GM18951 (cell line): ENCODE measurements around the gene SMARCAL1.
A peak's percentile ranks its signal among the peaks of the same experiment; 100 is the strongest.

Experiments
- POLR2A ChIP-seq: IDR thresholded peaks from 4 replicates; pipeline ENCODE4 v1.6.1; 2011; ENCODE audit warnings: mild to moderate bottlenecking; ENCODE audit not compliant: insufficient read length, insufficient read depth; ENCODE audit errors: extremely low read depth
- in situ Hi-C: fragments of 300-500 bp; cut with MboI; formaldehyde crosslinking; loops from one replicate; pipeline ENCODE4 v1.12.0; 2022; ENCODE audit warnings: low sequenced_read_pairs, mixed read lengths, inconsistent platforms; ENCODE audit not compliant: unreplicated experiment

The SMARCAL1 gene

DNA sequence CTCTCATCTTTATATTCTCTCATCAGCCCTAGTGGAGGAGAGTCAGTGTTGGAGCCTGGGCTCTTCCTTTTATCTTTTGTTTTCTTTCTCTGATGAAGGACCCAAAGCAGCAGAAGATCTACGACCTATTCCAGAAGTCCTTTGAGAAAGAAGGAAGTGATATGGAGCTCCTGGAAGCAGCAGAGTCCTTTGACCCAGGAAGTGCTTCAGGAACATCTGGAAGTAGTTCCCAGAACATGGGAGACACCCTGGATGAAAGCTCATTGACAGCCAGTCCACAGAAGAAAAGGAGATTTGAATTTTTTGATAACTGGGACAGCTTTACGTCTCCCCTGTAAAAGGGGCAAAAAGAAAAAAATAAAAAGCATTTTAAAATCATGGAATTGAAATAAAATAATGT is 70.4 kb downstream of the SMARCAL1 start:
- TF ChIP-seq POLR2A, result no peak
- in situ Hi-C loops, result no loop called here

DNA sequence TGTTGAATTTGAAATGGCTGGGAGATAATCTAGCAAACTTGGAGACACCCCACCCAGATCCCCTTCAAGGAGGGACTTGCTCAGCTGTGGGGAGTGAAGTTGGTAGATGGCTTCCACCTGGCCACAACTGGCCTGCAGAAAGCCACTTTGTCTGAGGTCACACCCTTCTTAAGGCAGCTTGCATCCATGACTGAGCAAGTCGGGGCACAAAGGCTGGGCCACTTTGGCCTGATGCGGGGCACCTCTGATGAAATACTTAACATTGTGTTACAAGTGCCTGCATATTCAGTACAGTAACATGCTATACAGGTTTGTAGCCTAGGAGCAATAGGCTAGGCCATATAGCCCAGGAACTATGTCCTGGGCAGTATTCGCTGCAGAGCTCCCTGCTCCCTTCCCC is 73.0 kb downstream of the SMARCAL1 start:
- in situ Hi-C loops, result no loop called here
- TF ChIP-seq POLR2A, result no peak

DNA sequence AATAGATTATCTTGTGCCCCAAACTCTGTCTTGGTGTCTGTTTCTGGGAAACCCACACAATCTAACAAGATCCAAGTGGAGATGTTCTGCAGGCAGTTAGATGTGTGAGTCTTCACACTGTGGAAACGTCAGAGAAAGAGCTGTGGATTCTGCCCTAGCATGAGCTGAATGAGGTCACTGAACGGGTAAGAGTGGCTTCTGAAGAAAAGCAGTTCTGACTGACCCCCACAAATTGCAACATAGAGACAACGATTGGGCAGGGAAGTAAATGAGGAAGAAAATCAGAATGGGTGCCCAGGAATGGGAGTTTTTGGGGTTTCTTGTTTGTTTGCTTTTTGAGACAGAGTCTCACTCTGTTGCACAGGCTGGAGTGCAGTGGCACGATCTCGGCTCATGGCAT is 73.5 kb downstream of the SMARCAL1 start:
- in situ Hi-C loops, result no loop called here
- TF ChIP-seq POLR2A, result no peak

DNA sequence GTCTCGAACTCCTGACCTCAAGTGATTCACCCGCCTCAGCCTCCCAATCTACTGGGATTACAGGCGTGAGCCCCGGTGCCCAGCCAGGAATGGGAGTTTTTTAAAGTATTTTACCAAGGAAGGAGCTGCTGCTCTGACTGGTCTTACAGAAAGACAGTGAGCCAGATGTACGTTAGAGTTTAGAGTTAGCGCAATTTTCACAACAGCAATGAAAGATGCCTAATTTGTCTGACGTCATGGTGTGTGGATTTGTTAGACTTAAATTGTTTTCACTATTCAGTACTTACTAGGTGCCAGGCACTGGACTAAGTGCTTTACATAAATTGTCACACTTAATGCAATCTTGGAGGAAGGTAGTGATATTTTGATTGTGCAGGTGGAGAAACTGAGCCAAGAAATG is 74.0 kb downstream of the SMARCAL1 start:
- in situ Hi-C loops, result no loop called here
- TF ChIP-seq POLR2A, result no peak

DNA sequence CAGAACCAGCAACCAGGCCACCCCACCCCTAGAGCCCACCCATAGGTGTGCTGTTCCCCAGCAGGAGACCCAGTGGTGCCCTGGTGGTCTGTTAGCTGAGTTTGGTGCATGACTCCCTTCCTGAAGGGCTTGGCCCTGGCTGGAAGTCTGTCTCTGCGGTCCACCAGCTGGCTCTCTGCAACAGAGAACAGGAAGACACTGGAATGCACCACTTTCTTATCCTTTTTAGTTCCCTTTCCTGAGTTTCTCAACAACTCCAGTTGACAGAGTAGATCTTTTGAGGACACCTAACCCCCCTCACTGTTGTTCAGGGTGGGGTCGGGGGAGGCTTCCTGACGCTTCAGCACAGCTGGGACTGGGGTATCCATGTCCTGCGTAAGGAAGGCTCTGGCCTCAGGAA is 74.4 kb downstream of the SMARCAL1 start:
- in situ Hi-C loops, result no loop called here
- TF ChIP-seq POLR2A, result no peak

DNA sequence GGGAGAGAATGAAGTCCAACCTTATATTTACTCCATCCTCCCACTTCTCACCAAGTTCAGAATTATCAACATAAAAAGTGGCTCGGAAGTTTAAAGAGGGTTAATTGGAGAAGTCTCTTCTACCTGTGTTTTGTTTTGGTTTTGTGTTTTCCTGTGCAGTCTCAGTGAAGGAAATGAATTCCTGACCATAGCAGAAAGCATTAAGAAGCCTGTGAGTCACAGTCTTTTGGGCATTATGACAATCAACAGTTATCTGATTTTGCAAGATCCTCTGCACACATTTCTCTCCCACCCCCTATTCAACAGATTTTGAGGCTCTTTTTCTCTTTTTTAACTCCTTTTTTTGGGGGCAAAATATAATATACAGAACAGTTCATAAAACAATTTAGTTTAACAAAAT is 77.8 kb downstream of the SMARCAL1 start:
- in situ Hi-C loops, result no loop called here
- no peak for TF ChIP-seq POLR2A

DNA sequence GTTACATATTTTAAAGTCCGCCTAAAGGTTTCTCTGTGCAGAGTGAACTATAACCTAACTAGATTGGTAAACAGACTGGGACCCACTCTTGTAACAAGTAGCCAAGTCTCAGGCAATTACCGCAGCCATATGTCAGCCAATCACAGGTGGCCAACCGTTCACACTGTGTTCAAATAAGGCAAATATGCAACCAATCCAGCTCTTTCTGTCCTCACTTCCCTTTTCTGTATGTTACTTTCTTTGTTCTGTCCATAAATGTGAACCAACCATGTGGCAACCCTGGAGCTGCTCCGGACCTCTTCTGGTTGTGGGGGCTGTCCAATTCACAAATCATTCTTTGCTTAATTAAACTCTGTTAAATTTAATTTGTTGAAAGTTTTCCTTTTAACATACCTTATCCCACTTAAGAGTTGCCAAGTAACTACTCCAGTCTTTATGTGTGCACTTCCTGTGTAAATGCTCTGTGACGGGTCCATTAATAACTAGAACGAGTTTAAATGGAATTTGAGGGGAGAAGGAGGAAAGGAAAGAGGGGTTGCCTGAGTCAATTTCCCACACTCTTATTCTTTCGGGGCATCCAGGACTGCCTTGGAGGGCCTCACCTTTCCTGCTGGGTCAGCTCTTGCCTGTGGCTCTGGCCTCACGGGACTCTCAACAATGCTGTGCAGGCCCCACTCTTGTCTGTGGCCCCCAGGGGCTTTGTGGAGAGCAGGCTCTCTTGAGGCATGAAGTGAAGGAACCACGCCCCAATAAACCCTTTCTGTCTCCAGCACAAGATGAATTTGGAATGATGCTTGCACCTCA is 79.7 kb downstream of the SMARCAL1 start:
- peak; percentile 16 for TF ChIP-seq POLR2A
- in situ Hi-C loops, result no loop called here

DNA sequence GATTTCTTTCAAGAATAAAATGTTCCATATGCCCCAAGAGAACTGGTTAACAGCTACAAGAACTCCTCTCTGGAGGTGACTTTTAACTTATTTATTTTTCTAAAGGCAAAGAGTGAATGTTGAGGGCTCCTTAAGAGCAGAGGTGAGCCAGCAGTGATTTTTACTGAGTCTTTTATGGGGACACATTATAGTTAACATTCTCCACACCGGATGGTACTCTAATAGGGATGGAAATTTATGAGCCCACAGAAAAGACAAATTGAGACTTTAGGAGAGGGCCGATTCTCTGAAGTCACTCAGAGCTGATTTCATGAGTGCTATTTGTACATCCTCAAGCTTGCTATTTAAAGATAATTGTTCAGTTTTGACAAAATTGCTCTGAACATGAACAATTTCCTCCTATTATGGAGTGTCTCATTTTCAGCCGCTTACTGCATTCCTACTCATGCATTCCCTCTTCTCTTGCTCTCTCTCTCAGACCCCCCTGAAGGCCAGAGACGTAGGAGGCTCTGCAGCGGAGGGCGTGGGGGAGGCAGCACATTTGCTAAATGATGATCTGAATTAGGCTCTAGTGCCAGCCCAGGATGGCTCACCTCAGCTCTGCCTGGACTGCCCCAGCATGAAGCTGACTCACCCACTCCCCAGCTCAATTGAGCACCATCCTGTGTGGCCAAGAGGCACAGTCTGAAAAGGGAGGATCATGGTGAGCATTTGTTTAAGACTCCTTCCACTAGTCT is 80.5 kb downstream of the SMARCAL1 start:
- in situ Hi-C loops, result no loop called here

DNA sequence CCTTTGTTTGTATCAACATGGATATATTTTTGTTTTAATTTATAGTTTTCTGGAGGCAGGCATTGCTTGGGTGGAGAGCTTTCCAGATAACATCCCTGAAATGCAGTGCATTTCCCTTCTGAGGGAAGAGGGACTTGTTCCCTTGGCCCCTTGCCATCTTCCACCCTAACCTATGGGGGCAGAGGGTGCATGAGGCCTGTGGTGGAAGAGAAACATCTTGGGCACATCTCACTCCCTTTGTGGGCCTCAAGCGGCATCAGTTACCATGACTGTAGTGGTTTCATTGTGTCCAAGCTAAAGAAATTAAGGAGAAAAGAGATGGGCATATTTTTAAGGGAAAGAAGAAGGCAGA is 81.0 kb downstream of the SMARCAL1 start:
- no peak for TF ChIP-seq POLR2A
- in situ Hi-C loops, result no loop called here

More for the DNA sequence above, 80.5 kb downstream of the SMARCAL1 start:
- no peak for TF ChIP-seq POLR2A

DNA sequence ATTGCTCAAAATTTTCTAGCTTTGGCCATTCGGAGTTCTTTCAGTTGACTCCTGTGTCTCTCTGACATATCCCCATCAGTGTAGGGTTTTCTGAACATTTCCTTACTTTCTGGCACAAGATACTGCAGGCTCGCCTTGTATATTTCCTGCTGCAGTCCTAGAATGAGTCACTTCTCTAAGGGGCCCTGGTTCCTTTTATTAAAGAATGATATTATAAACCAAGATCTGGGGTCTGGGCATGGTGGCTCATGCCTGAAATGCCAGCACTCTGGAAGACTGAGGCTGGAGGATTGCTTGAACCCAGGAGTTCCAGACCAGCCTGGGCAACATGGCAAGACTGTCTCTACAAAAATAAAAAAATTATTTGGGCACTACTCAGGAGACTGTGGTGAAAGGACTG is 83.4 kb downstream of the SMARCAL1 start:
- in situ Hi-C loops, result no loop called here
- TF ChIP-seq POLR2A, result no peak

DNA sequence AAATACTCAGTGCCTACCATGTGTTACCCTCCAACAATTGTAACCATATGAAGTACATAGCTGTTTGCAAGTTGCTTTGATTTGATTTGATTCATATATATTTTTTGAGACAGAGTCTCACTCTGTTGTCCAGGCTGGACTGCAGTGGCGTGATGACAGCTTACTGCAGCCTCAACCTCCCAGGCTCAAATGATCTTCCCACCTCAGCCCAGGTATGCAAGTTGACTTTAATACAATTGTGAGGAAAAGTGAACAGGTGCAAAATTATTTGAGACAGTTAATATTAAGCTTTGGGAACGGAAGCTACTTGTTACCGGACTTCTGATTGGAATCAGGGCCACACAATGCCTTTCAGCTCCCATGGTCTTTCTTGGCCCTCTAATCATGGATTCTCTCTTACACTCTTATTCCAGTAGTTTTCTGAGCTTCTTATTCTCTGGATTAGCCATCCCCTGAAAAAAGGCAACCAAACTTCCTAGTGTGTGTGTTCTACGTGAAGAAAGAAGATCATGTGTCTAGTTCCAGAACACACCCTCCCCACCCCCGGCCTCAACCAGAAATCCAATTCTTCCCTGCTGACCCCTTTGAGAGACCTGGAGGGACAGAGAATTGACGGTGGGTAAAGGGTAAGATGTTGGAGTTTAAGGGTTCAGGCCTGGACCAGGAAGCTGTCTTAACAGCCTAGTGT is 85.2 kb downstream of the SMARCAL1 start:
- no peak for TF ChIP-seq POLR2A
- in situ Hi-C loops, result no loop called here

DNA sequence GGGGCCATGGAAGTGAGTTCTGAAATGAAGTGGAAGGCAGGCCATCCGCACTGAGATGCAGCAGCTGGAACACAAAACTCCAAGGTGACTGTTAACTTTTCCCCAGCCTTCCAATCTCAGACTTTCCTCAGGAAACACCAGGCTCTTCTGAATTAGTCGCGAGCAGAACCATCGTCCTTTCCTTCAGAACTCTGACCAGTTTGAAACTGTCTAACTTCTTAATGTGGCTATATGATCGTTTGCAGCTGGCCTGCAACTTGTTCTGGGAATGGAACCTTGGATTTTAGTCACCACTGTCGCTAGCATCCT is 85.7 kb downstream of the SMARCAL1 start:
- in situ Hi-C loops, result no loop called here

DNA sequence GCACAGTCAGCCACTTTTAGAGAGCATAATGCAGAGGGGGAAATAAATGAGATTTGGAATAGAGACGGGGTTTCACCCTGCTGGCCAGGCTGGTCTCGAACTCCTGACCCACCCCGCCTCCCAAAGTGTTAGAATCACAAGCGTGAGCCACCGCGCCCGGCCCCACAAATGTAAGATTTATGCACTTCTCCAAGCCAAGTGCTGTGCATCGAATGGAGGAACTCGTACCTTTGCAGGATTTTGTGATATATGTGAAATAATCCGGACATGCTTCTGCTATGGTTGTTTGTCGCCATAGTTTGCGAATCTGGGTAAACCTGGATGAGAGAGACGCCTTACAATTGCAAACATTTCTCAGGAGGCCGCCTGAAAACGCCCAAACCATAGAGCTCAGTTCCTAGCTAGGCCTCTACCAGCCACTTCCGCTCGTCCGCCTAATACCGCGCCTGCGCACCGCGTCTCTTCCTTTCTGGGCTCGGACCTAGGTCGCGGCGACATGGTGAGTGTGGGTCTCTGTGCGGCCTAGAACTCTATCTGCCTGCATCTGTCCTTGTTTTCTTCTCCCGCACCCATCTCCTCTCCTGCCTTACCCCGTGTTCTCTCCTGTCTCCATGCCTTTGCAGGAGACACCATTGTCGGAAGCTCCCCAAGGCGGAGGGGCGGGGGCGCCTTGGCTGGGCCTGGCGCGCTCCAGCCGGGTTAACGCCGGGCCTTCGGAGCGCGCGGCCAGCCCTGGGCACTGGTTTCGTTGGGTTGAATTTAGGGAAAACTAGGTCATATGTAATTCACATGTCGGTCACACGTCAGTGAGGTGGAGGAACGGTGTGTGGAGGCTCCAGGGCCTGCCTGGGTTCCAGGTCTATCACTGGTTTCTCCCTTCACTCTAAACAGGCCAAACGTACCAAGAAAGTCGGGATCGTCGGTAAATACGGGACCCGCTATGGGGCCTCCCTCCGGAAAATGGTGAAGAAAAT is 86.4 kb downstream of the SMARCAL1 start, which contains the start of gene RPL37A:
Gene RPL37A, plus strand, starts transcription at position 466 of the 974 bp plus-strand sequence. Its CDS starts 31 bp downstream, at position 497.
- in situ Hi-C loops, result no loop called here
- peak; percentile 99 for TF ChIP-seq POLR2A

More for the DNA sequence above, 85.7 kb downstream of the SMARCAL1 start:
- TF ChIP-seq POLR2A, result no peak
